Activated naive CD4-positive, alpha-beta T cell treated with anti-CD3 and anti-CD28 coated beads for 36 hours (primary cell): ENCODE results near the gene DOP1A. TPM values are rescaled to one million over a fixed set of nuclear protein-coding genes. Genes with fewer than 3 reads are reported as not detected.
"Not testable (repeated sequence)": the region's sequence is repeated elsewhere in the genome, so short reads cannot be mapped to it uniquely, and the experiment has no call there.

ENCODE experiments used
- CTCF ChIA-PET: fragments of 350-600 bp; sonication (Branson Sonifier 250); formaldehyde crosslinking; loops from one replicate; lab custom pipeline; 2021; ENCODE audit warnings: antibody characterized with exemption; lab: Charles Lee
- DNase-seq: peaks from one replicate; pipeline ENCODE4 v3.0.0-alpha.2; 2020
- H3K27ac Mint-ChIP-seq: one replicate; pipeline ENCODE4 v1.8.0; 2021; ENCODE audit warnings: mild to moderate bottlenecking, mixed read lengths
- H3K27me3 Mint-ChIP-seq: one replicate; pipeline ENCODE4 v1.8.0; 2021; ENCODE audit warnings: low read depth, mixed read lengths
- H3K36me3 Mint-ChIP-seq: one replicate; pipeline ENCODE4 v1.8.0; 2021; ENCODE audit warnings: low read depth, mixed read lengths
- H3K4me1 Mint-ChIP-seq: one replicate; pipeline ENCODE4 v1.8.0; 2021; ENCODE audit warnings: low read depth, mixed read lengths
- H3K4me3 Mint-ChIP-seq: one replicate; pipeline ENCODE4 v1.8.0; 2021; ENCODE audit warnings: mild to moderate bottlenecking, moderate library complexity, mixed read lengths
- H3K9me3 Mint-ChIP-seq: one replicate; pipeline ENCODE4 v1.8.0; 2021; ENCODE audit warnings: mixed read lengths
- intact Hi-C: fragments of 100-400 bp; cut with micrococcal nuclease; formaldehyde crosslinking; loops from one replicate; pipeline ENCODE4 v1.15.1; 2023
- total RNA-seq, 2 experiments: library from RNA; stranded (reverse); gene quantifications; one replicate each; pipeline ENCODE4 v1.2.3, GENCODE V29; 2021

Gene DOP1A
- total RNA-seq, 2 experiments from 2014 or later: 5.0 to 6.5 TPM

DNA sequence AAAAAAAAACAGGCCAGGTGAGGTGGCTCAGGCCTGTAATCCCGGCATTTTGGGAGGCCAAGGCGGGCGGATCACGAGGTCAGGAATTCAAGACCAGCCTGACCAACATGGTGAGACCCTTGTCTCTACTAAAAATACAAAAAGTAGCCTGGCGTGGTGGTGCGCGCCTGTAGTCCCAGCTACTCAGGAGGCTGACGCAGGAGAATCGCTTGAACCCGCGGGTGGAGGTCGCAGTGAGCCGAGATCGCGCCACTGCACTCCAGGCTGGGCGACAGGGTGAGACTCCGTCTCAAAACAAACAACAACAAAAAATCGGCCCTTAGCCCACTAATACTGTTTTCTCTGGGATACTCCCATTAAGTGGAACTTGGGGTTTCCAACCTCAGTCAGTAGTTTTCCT is 124.5 kb downstream of the DOP1A start:
- Mint-ChIP-seq H3K4me1 (peaks cover 38% of the 10 kb centered on the region), H3K36me3 (peaks cover 14% of the 10 kb centered on the region), H3K4me3 (peak overlapping the region; percentile 96)
- DNase-seq, H3K27ac Mint-ChIP-seq, H3K9me3 Mint-ChIP-seq, intact Hi-C loops, H3K27me3 Mint-ChIP-seq: not testable (repeated sequence)
- CTCF ChIA-PET: interaction anchor here (0.7 to 8.4 kb wide), 2 partner anchors 99 to 126 kb away, joined by 3 to 68 read pairs; partner anchors contain the start of genes DOP1A and UBE3D

DNA sequence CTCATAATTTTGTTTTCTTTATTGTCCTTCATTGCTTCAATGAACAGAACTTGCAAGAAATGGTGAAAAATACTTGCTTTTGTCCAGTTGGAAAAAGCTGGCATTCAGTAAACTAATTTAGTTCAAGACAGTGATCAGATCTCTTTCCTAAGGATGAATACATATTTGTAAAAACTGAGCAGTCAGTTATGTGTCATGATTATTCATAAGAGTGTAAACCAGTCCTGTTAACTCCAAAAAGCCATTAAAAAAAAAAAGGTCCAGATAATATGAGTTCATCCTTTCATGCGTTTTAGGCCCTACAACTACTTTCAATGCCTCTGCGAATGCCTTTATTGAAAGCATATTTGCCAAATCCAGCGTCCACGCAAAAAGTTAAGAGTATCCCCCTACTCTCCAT is 125.0 kb downstream of the DOP1A start:
- Mint-ChIP-seq H3K4me3 (peak overlapping the region; percentile 96), H3K27ac (peak overlapping the region; percentile 89), H3K27me3 (peaks cover 2% of the 10 kb centered on the region), H3K4me1 (peaks cover 38% of the 10 kb centered on the region), H3K9me3 (no peaks in the 10 kb centered on the region), H3K36me3 (peaks cover 14% of the 10 kb centered on the region)
- CTCF ChIA-PET: interaction anchor here (0.7 to 8.4 kb wide), 2 partner anchors 100 to 126 kb away, joined by 3 to 68 read pairs; partner anchors contain the start of genes DOP1A and UBE3D
- no peak for DNase-seq
- intact Hi-C loops: no loop called here

- Mint-ChIP-seq H3K36me3 (peaks cover 16% of the 10 kb centered on the region), H3K27ac (peak within 1 kb of the TSS; percentile 89), H3K4me3 (peak within 1 kb of the TSS; percentile 96), H3K27me3 (peaks cover 2% of the 10 kb centered on the region), H3K4me1 (peaks cover 38% of the 10 kb centered on the region), H3K9me3 (no peaks in the 10 kb centered on the region)
- intact Hi-C loops: loop anchor here (1.0 kb wide), 5 partner anchors 22 to 1441 kb away; partner anchors contain the start of genes CYB5R4, DOP1A, IBTK and TENT5A
- DNase-seq: peak; percentile 91
- CTCF ChIA-PET: interaction anchor here (8.4 kb wide), 1 partner anchor 127 kb away, joined by 68 read pairs; the partner anchor contains the start of genes DOP1A and UBE3D
Measured at GRCh38 chr6:83192871-83193746, 125.6 kb downstream of the DOP1A start, which contains the start of the genes PGM3 and RWDD2A. Gene PGM3, minus strand, starts transcription at chr6:83193265. Its CDS starts 2,253 bp downstream, at chr6:83191012. Gene RWDD2A, plus strand, starts transcription at chr6:83193357. Its CDS starts 1,095 bp downstream, at chr6:83194452.

- peak overlapping the region; percentile 96 for H3K4me3 Mint-ChIP-seq
- no peaks in the 10 kb centered on the region for H3K9me3 Mint-ChIP-seq
- no peak overlapping the region for H3K27ac Mint-ChIP-seq
- intact Hi-C loops: loop anchor here (1.0 kb wide), 5 partner anchors 21 to 1442 kb away; partner anchors contain the start of genes CYB5R4, DOP1A, IBTK and TENT5A
- H3K4me1 Mint-ChIP-seq: peaks cover 38% of the 10 kb centered on the region
- CTCF ChIA-PET: interaction anchor here (1.2 to 8.4 kb wide), 2 partner anchors 28 to 128 kb away, joined by 4 to 68 read pairs; partner anchors contain the start of genes DOP1A and UBE3D
- DNase-seq: peak; percentile 25
- H3K27me3 Mint-ChIP-seq: peaks cover 2% of the 10 kb centered on the region
- H3K36me3 Mint-ChIP-seq: peaks cover 16% of the 10 kb centered on the region
Measured at GRCh38 chr6:83193747-83194566, 126.5 kb downstream of the DOP1A start.

DNA sequence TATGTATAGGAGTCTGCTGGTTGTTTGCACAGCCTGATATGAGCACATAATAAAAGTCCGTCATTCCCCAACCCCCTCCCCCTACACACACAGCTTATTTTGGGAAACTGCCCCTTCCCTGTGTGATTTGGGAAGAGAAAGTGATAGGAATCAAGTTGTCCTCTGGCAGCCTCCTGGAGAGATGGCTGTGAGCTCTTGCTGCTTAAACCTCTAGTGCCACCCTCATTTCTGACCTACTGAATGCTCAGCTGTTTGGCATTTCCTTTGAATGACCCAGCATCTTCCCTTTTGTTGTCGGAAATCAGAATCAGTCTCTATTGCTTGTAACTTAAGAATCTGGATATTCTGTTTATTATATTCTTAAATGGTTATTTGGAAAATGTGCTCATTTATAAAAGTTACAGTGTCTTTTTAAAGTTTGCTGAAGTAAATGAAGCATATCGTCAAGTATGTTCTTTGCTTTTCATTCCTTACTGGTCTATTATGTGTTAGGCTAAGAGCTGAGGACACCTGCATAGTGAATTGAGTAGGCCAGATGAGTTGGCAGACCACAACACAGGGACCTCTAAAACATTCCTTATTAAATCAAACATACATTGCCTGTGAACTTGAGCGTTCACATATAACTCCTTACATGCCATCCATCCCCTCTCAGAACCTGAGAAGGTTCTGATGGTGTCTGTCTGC is 131.2 kb downstream of the DOP1A start:
- intact Hi-C loops: no loop called here
- Mint-ChIP-seq H3K27me3 (peaks cover 2% of the 10 kb centered on the region), H3K36me3 (peaks cover 13% of the 10 kb centered on the region), H3K4me1 (peaks cover 14% of the 10 kb centered on the region), H3K27ac (no peak overlapping the region), H3K4me3 (no peak overlapping the region), H3K9me3 (no peaks in the 10 kb centered on the region)
- CTCF ChIA-PET: interaction anchor here (0.6 to 1.6 kb wide), 5 partner anchors 16 to 228 kb away, joined by 3 to 6 read pairs (median 3); partner anchors contain the start of gene UBE3D
- DNase-seq: no peak

- no peak overlapping the region for H3K4me3 Mint-ChIP-seq
- peaks cover 10% of the 10 kb centered on the region for H3K4me1 Mint-ChIP-seq
- no peak for DNase-seq
- no peak overlapping the region for H3K27ac Mint-ChIP-seq
- CTCF ChIA-PET: interaction anchor here (1.6 kb wide), 1 partner anchor 17 kb away, joined by 3 read pairs; no protein-coding TSS in a partner anchor
- H3K27me3 Mint-ChIP-seq: no peaks in the 10 kb centered on the region
- H3K9me3 Mint-ChIP-seq: no peaks in the 10 kb centered on the region
- intact Hi-C loops: no loop called here
- H3K36me3 Mint-ChIP-seq: peaks cover 13% of the 10 kb centered on the region
Measured at GRCh38 chr6:83199173-83199862, 131.8 kb downstream of the DOP1A start.

- Mint-ChIP-seq H3K27me3 (no peaks in the 10 kb centered on the region), H3K4me1 (peaks cover 6% of the 10 kb centered on the region), H3K36me3 (peaks cover 13% of the 10 kb centered on the region), H3K4me3 (no peak overlapping the region), H3K9me3 (no peaks in the 10 kb centered on the region), H3K27ac (no peak overlapping the region)
- intact Hi-C loops: no loop called here
- CTCF ChIA-PET: interaction anchor here (0.8 kb wide), 1 partner anchor 11 kb away, joined by 3 read pairs; no protein-coding TSS in a partner anchor
- no peak for DNase-seq
Measured at GRCh38 chr6:83199863-83200225, 132.4 kb downstream of the DOP1A start.

DNA sequence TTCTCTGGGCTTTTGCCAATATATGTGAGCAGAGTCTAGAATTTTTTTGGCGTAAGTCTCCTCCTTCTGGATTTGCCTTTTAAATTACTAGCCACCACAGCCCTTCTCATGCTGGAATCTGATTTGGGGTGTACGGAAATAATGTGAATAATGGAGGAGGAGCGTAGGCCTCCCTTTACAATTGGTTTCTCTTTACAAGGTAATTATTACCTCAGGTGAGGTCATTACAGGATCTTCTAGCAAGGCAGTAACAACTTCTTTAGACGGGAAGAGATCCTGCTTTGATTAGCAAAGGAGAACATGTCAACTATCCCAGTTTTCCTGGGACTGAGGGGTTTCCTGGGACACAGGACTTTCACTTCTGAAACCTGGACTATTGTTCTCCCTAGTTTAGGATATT is 134.6 kb downstream of the DOP1A start:
- Mint-ChIP-seq H3K9me3 (no peaks in the 10 kb centered on the region), H3K27me3 (peaks cover 10% of the 10 kb centered on the region), H3K36me3 (peaks cover 1% of the 10 kb centered on the region), H3K27ac (no peak overlapping the region), H3K4me3 (no peak overlapping the region), H3K4me1 (no peaks in the 10 kb centered on the region)
- DNase-seq: no peak
- intact Hi-C loops: no loop called here
- CTCF ChIA-PET: no interaction called here

- intact Hi-C loops: loop anchor here (1.0 kb wide), 3 partner anchors 22 to 944 kb away; partner anchors contain the start of genes DOP1A, PGM3 and RWDD2A
- H3K27ac Mint-ChIP-seq: no peak overlapping the region
Measured at GRCh38 chr6:83215131-83216047, 147.9 kb downstream of the DOP1A start.

GRCh38 chr6:83216806-83217205 is 149.3 kb downstream of the DOP1A start:
- intact Hi-C loops: no loop called here
- Mint-ChIP-seq H3K36me3 (no peaks in the 10 kb centered on the region), H3K4me1 (no peaks in the 10 kb centered on the region), H3K9me3 (no peaks in the 10 kb centered on the region), H3K4me3 (no peak overlapping the region), H3K27ac (no peak overlapping the region), H3K27me3 (no peaks in the 10 kb centered on the region)
- DNase-seq: no peak
- CTCF ChIA-PET: interaction anchor here (1.0 to 6.5 kb wide), 6 partner anchors 9 to 965 kb away, joined by 3 to 149 read pairs (median 6); partner anchors contain the start of genes DOP1A, PRSS35 and UBE3D

More at GRCh38 chr6:83215131-83216047, 147.9 kb downstream of the DOP1A start:
- H3K36me3 Mint-ChIP-seq: no peaks in the 10 kb centered on the region
- H3K4me1 Mint-ChIP-seq: no peaks in the 10 kb centered on the region
- no peak overlapping the region for H3K4me3 Mint-ChIP-seq
- no peaks in the 10 kb centered on the region for H3K9me3 Mint-ChIP-seq
- peak; percentile 80 for DNase-seq
- CTCF ChIA-PET: interaction anchor here (0.6 to 6.5 kb wide), 18 partner anchors 8 to 964 kb away, joined by 3 to 149 read pairs (median 5); partner anchors contain the start of genes DOP1A, PRSS35 and UBE3D
- H3K27me3 Mint-ChIP-seq: no peaks in the 10 kb centered on the region
